Thoracic aorta (tissue), 2 donors: ENCODE measurements around the gene RSU1. TPM values are rescaled to one million over a fixed set of nuclear protein-coding genes. Genes with fewer than 3 reads are reported as not detected.

Experiments used
- ATAC-seq: fragments of 150-250 bp; one replicate; pipeline ENCODE4 v1.8.0; 2017; ENCODE audit warnings: low read depth; ENCODE audit not compliant: insufficient number of reproducible peaks, low FRiP score
- DNase-seq: peaks from one replicate; pipeline ENCODE4 v3.0.0-alpha.2; 2020; ENCODE audit warnings: low spot score
- H3K27ac ChIP-seq, 2 donors: fragments of 200-600 bp; sonication (generic); 1 replicate in 1 of 2; 2 replicates in 1 of 2; pipeline ENCODE4 v1.5.1; 2016; ENCODE audit warnings: mild to moderate bottlenecking in 2 of 2, moderate library complexity in 2 of 2
- H3K27me3 ChIP-seq: fragments of 200-600 bp; sonication (generic); replicated peaks from 2 replicates; pipeline ENCODE4 v1.6.0; 2016; ENCODE audit warnings: mild to moderate bottlenecking; ENCODE audit not compliant: insufficient read depth
- H3K36me3 ChIP-seq: fragments of 200-600 bp; sonication (generic); one replicate; pipeline ENCODE4 v1.5.1; 2016
- H3K4me1 ChIP-seq, 2 donors: fragments of 200-600 bp; sonication (generic); 1 replicate in 1 of 2; 2 replicates in 1 of 2; pipeline versions ENCODE4 v1.5.1 to v1.6.0; 2016; ENCODE audit warnings: low read depth in 2 of 2, mild to moderate bottlenecking in 1 of 2; ENCODE audit not compliant: control insufficient read depth in 1 of 2
- H3K4me3 ChIP-seq: fragments of 200-600 bp; sonication (generic); 2 replicates; pipeline ENCODE4 v1.5.1; 2016; ENCODE audit warnings: mild to moderate bottlenecking
- H3K9me3 ChIP-seq: fragments of 200-600 bp; sonication (generic); 2 replicates; pipeline ENCODE4 v1.5.1; 2016
- total RNA-seq, 2 donors: library from RNA; depleted of rRNA; stranded (reverse); fragments of >200 nt; gene quantifications; one replicate each; pipeline versions ENCODE4 v1.1.0 to v1.2.3, GENCODE V29; 2016
- TF ChIP-seq, protein P1 (sequence below): fragments of 200-600 bp; sonication (generic); IDR thresholded peaks from one replicate; pipeline ENCODE4 v1.5.1; 2019; ENCODE audit warnings: antibody characterized with exemption

The RSU1 gene
- total RNA-seq, 2 donors from 2014 or later = 88.0 to 122 TPM

DNA sequence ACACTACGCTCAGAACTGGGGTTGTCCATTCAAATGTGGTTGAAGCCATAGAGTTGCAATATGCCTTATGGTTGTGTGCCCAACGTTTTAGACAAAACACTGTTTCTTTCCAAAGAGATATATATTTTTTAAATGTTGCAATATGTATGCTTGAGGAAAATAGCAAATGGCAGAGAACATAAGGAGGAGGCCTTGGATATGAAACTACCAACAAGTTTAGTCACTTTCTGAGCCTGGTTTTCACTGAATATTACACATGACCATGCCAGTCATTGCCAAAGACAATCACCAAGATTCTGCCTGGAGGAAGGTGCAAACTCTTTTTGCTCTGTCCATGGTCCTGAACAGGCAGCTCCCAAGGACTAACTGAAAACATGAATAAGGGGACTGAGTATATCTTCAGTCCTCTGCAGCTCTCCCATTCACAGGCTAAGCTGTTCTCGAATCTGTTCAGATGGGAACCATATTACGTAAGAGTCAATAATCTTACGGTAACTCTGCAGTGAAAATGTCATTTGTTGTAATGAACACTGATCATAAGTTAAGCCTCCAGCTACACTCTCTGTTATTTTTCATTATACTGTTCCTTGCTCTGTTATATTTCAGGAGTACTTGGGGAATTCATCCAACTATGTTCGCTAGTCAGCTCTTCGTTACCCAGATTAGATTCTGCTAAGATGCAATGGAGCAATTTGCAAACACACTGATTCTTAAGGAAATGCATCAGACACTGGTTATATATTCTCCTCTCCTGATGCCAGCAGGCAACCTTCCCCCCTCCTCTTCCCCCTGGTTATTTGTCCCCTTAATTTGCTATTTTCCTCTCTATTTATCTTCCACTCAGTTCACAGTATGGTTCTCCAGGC is 204.9 kb downstream of the RSU1 start:
- no peak for ATAC-seq
- H3K27me3 ChIP-seq = no peaks in the 10 kb centered on the region
- no peak for DNase-seq
- H3K9me3 ChIP-seq = peaks cover 3% of the 10 kb centered on the region
- no peaks in the 10 kb centered on the region for H3K36me3 ChIP-seq
- TF ChIP-seq, protein P1, sequence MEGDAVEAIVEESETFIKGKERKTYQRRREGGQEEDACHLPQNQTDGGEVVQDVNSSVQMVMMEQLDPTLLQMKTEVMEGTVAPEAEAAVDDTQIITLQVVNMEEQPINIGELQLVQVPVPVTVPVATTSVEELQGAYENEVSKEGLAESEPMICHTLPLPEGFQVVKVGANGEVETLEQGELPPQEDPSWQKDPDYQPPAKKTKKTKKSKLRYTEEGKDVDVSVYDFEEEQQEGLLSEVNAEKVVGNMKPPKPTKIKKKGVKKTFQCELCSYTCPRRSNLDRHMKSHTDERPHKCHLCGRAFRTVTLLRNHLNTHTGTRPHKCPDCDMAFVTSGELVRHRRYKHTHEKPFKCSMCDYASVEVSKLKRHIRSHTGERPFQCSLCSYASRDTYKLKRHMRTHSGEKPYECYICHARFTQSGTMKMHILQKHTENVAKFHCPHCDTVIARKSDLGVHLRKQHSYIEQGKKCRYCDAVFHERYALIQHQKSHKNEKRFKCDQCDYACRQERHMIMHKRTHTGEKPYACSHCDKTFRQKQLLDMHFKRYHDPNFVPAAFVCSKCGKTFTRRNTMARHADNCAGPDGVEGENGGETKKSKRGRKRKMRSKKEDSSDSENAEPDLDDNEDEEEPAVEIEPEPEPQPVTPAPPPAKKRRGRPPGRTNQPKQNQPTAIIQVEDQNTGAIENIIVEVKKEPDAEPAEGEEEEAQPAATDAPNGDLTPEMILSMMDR = no peak
- no peak overlapping the region for H3K27ac ChIP-seq
- H3K4me1 ChIP-seq = no peaks in the 10 kb centered on the region
- no peak overlapping the region for H3K4me3 ChIP-seq

DNA sequence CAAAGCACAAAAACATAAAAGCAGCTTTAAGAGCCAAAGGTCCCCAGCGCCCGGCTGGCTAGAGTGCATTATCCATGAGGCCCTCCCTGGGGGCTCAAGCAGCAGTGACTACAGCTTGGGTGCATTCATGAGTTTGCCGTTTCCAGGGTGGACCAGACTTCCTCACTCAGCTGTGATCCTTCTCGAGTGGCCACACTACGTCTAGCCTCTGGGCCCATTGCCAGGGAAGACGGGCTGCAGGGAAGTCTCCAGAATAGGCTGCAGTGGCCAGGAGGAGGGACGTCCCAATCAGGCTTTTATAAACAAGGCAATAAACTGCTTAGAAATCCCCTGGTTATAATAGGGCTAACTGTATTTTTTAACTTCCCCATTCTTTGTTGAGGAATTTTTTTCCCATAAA is 206.2 kb downstream of the RSU1 start:
- TF ChIP-seq, protein P1 = no peak
- Histone ChIP-seq H3K27me3 (no peaks in the 10 kb centered on the region), H3K4me3 (no peak overlapping the region), H3K36me3 (no peaks in the 10 kb centered on the region), H3K9me3 (no peaks in the 10 kb centered on the region), H3K27ac (no peak overlapping the region), H3K4me1 (no peaks in the 10 kb centered on the region)
- no peak for ATAC-seq
- no peak for DNase-seq

DNA sequence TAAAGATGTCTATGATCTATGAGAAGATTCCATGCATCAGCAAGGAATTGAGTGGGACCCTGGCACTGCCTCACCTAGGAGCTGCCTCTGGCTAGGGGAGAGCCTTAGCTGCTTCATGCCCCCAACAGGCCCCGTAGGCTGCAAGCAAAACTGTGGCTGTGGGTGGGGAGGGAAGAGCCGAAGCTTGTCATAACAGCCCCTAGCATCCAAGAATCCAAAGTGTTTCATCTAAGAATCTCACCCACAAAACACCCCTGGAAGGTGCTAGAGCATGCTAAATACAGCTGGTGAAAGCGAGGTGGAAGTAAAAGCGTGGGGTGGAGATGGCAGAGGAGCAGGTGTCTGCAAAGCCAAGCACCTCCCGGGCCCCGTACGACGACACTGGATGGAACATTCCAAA is 208.0 kb downstream of the RSU1 start:
- no peaks in the 10 kb centered on the region for H3K36me3 ChIP-seq
- ATAC-seq = no peak
- DNase-seq = no peak
- no peaks in the 10 kb centered on the region for H3K9me3 ChIP-seq
- TF ChIP-seq, protein P1 = no peak
- no peak overlapping the region for H3K27ac ChIP-seq
- no peaks in the 10 kb centered on the region for H3K27me3 ChIP-seq
- H3K4me1 ChIP-seq = no peaks in the 10 kb centered on the region
- no peak overlapping the region for H3K4me3 ChIP-seq

DNA sequence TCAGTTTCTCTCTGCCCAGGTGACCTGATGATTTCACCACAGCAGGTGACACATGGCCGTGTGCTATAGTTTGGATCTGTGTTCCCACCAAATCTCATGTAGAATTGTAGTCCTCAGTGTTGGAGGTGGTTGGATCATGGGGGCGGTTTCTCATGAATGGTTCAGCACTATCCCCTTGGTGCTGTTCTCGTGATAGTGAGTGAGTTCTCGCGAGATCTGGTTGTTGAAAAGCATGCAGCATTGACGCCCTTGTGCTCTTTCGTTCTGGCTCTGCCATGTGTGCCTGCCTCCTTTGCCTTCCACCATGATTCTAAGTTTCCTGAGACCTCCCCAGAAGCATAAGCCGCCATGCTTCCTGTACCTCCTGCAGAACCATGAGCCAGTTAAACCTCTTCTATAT is 210.3 kb downstream of the RSU1 start:
- Histone ChIP-seq H3K4me3 (no peak overlapping the region), H3K36me3 (no peaks in the 10 kb centered on the region), H3K27me3 (no peaks in the 10 kb centered on the region), H3K4me1 (peaks cover 0 to 19% of the 10 kb centered on the region in 2 donors), H3K9me3 (no peaks in the 10 kb centered on the region), H3K27ac (no peak overlapping the region)
- no peak for ATAC-seq
- no peak for DNase-seq
- TF ChIP-seq, protein P1 = no peak

DNA sequence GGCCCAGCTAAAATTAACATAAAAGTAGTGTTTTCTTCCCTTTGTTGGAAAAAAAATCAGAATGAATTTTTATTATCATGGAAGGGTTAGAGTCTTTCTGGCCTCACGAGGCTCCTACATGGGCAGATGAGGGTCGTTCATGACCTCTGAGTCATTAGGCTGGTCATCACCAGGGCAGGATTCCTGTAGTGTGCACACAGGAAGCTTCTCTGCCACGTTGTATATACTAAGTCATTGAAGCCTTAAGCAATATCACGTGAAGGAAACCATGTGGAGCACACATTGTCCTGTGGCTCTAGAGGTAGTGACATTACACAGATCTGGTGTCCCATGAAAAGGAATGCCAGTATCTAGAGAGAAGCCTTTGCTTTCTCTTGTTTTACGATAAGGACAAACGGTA is 210.8 kb downstream of the RSU1 start:
- H3K4me1 ChIP-seq = peaks cover 0 to 24% of the 10 kb centered on the region in 2 donors
- H3K27ac ChIP-seq = no peak overlapping the region
- no peaks in the 10 kb centered on the region for H3K27me3 ChIP-seq
- no peak for DNase-seq
- no peaks in the 10 kb centered on the region for H3K9me3 ChIP-seq
- H3K36me3 ChIP-seq = no peaks in the 10 kb centered on the region
- ATAC-seq = no peak
- no peak overlapping the region for H3K4me3 ChIP-seq
- TF ChIP-seq, protein P1 = no peak
